ENCODE results near the gene STPG3. TPM values are rescaled to one million over a fixed set of nuclear protein-coding genes. Genes with fewer than 3 reads are reported as not detected.

The STPG3 gene
- polyA plus RNA-seq (2011; rRNA removed), result not detected in 2 replicates
- polyA minus RNA-seq (2011; rRNA and poly(A)+ RNA removed), result not detected in 2 replicates

GRCh38 chr9:137251194-137251461, at the start of gene STPG3:
Gene STPG3 (plus strand): TSS chr9:137251286. CDS start chr9:137251287, 1 bp downstream.
- POLR2A ChIA-PET, result no interaction called here
- H3K36me3 ChIP-seq (ENCODE audit: control insufficient read depth, insufficient read depth, low read length), result no peaks in the 10 kb centered on the region
- no peak for TF ChIP-seq CTCF (IDR thresholded peaks at IDR 0.05; ENCODE audit: insufficient read depth, low read depth, low read length)
- DNase-seq (ENCODE audit: low read depth), result no peak
- no peaks in the 10 kb centered on the region; the same call in 1 of the 2 replicates for H3K27me3 ChIP-seq (ENCODE audit: control insufficient read depth, insufficient read depth, low read length)
- CTCF ChIA-PET, result interaction anchor here (1.3 to 3.5 kb wide), 2 partner anchors 8 to 14 kb away, joined by 5 to 14 read pairs; no protein-coding TSS in a partner anchor
- no peak within 1 kb of the TSS for H3K4me3 ChIP-seq (ENCODE audit: low read depth, low read length)

- H3K36me3 ChIP-seq (ENCODE audit: control insufficient read depth, insufficient read depth, low read length), result no peaks in the 10 kb centered on the region
- TF ChIP-seq CTCF (IDR thresholded peaks at IDR 0.05; ENCODE audit: insufficient read depth, low read depth, low read length), result no peak
- H3K27me3 ChIP-seq (ENCODE audit: control insufficient read depth, insufficient read depth, low read length), result no peaks in the 10 kb centered on the region
- DNase-seq (ENCODE audit: low read depth), result no peak
- CTCF ChIA-PET, result interaction anchor here (1.5 kb wide), 1 partner anchor 24 kb away, joined by 3 read pairs; no protein-coding TSS in a partner anchor
- POLR2A ChIA-PET, result no interaction called here
- no peak overlapping the region for H3K4me3 ChIP-seq (ENCODE audit: low read depth, low read length)
Measured at GRCh38 chr9:137202966-137203365, 48.1 kb upstream of the STPG3 start.

- TF ChIP-seq CTCF (IDR thresholded peaks at IDR 0.05; ENCODE audit: insufficient read depth, low read depth, low read length), result no peak
- DNase-seq (ENCODE audit: low read depth), result no peak
- ChIA-PET CTCF (interaction anchor here (1.1 kb wide), 1 partner anchor 12 kb away, joined by 3 read pairs; no protein-coding TSS in a partner anchor), POLR2A (interaction anchor here (0.7 kb wide), 1 partner anchor 23 kb away, joined by 6 read pairs; no protein-coding TSS in a partner anchor)
- Histone ChIP-seq H3K27me3 (ENCODE audit: control insufficient read depth, insufficient read depth, low read length) (no peaks in the 10 kb centered on the region), H3K4me3 (ENCODE audit: low read depth, low read length) (peak overlapping the region; percentile 79), H3K36me3 (ENCODE audit: control insufficient read depth, insufficient read depth, low read length) (no peaks in the 10 kb centered on the region; the same call in 1 of the 2 replicates)
Measured at GRCh38 chr9:137204731-137205125, 46.4 kb upstream of the STPG3 start.

GRCh38 chr9:137205126-137206069, 45.7 kb upstream of the STPG3 start, which contains the start of the genes NDOR1 and TMEM203:
Gene NDOR1 (plus strand): TSS chr9:137205700. CDS start chr9:137205778, 78 bp downstream.
Gene TMEM203 (minus strand): TSS chr9:137205648. CDS start chr9:137205414, 234 bp downstream.
- CTCF ChIA-PET, result interaction anchor here (1.1 kb wide), 1 partner anchor 11 kb away, joined by 3 read pairs; no protein-coding TSS in a partner anchor
- POLR2A ChIA-PET, result interaction anchor here (0.7 kb wide), 1 partner anchor 22 kb away, joined by 6 read pairs; no protein-coding TSS in a partner anchor
- no peak for DNase-seq (ENCODE audit: low read depth)
- Histone ChIP-seq H3K4me3 (ENCODE audit: low read depth, low read length) (peak within 1 kb of the TSS; percentile 79), H3K36me3 (ENCODE audit: control insufficient read depth, insufficient read depth, low read length) (peaks cover 2% of the 10 kb centered on the region), H3K27me3 (ENCODE audit: control insufficient read depth, insufficient read depth, low read length) (no peaks in the 10 kb centered on the region)
- no peak for TF ChIP-seq CTCF (IDR thresholded peaks at IDR 0.05; ENCODE audit: insufficient read depth, low read depth, low read length)

- TF ChIP-seq CTCF (IDR thresholded peaks at IDR 0.05; ENCODE audit: insufficient read depth, low read depth, low read length), result no peak
- Histone ChIP-seq H3K36me3 (ENCODE audit: control insufficient read depth, insufficient read depth, low read length) (peaks cover 2% of the 10 kb centered on the region), H3K27me3 (ENCODE audit: control insufficient read depth, insufficient read depth, low read length) (no peaks in the 10 kb centered on the region), H3K4me3 (ENCODE audit: low read depth, low read length) (peak overlapping the region; percentile 79)
- DNase-seq (ENCODE audit: low read depth), result no peak
- ChIA-PET CTCF (interaction anchor here (1.5 kb wide), 1 partner anchor 30 kb away, joined by 4 read pairs; no protein-coding TSS in a partner anchor), POLR2A (interaction anchor here (0.5 kb wide), 1 partner anchor 34 kb away, joined by 3 read pairs; the partner anchor contains the start of gene TUBB4B)
Measured at GRCh38 chr9:137206602-137207001, 44.5 kb upstream of the STPG3 start.

All from BJ (cell line).